ENCODE measurements around the gene PCDH9.

DNA sequence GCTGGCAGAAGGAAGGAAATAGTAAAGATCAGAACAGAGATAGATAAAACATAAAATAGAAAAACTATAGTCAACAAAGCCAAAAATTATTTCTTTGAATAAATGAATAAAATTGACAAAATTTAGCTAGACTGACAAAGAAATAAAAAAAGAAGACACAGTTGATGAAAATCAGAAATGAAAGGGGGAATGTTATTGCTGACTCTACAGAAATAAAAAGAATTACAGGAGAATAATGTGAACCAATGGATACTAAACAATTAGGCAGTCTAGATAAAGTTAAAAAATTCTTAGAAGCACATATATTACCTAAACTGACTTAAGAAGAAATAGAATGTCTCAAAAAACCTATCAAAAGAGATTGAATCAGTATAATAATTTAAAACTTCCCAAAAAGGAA lies 933.8 kb downstream of the PCDH9 start:
- no peak for TF ChIP-seq NFE2L2 (IDR thresholded peaks at IDR 0.05; ENCODE audit: low read length)
- no peak for TF ChIP-seq CHD2 (IDR thresholded peaks at IDR 0.05; ENCODE audit: low read depth, low read length)
- TF ChIP-seq MEIS2 (CRISPR knock-in tag; IDR thresholded peaks at IDR 0.05) = no peak
- TF ChIP-seq GFI1 (CRISPR knock-in tag; IDR thresholded peaks at IDR 0.05; ENCODE audit: borderline replicate concordance) = no peak
- no peak for TF ChIP-seq ZNF331 (CRISPR knock-in tag; IDR thresholded peaks at IDR 0.05)
- TF ChIP-seq SNAPC2 (CRISPR knock-in tag; IDR thresholded peaks at IDR 0.05) = no peak
- TF ChIP-seq, protein P1, sequence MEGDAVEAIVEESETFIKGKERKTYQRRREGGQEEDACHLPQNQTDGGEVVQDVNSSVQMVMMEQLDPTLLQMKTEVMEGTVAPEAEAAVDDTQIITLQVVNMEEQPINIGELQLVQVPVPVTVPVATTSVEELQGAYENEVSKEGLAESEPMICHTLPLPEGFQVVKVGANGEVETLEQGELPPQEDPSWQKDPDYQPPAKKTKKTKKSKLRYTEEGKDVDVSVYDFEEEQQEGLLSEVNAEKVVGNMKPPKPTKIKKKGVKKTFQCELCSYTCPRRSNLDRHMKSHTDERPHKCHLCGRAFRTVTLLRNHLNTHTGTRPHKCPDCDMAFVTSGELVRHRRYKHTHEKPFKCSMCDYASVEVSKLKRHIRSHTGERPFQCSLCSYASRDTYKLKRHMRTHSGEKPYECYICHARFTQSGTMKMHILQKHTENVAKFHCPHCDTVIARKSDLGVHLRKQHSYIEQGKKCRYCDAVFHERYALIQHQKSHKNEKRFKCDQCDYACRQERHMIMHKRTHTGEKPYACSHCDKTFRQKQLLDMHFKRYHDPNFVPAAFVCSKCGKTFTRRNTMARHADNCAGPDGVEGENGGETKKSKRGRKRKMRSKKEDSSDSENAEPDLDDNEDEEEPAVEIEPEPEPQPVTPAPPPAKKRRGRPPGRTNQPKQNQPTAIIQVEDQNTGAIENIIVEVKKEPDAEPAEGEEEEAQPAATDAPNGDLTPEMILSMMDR (CRISPR knock-in tag; IDR thresholded peaks at IDR 0.05) = no peak
- TF ChIP-seq, protein P2, sequence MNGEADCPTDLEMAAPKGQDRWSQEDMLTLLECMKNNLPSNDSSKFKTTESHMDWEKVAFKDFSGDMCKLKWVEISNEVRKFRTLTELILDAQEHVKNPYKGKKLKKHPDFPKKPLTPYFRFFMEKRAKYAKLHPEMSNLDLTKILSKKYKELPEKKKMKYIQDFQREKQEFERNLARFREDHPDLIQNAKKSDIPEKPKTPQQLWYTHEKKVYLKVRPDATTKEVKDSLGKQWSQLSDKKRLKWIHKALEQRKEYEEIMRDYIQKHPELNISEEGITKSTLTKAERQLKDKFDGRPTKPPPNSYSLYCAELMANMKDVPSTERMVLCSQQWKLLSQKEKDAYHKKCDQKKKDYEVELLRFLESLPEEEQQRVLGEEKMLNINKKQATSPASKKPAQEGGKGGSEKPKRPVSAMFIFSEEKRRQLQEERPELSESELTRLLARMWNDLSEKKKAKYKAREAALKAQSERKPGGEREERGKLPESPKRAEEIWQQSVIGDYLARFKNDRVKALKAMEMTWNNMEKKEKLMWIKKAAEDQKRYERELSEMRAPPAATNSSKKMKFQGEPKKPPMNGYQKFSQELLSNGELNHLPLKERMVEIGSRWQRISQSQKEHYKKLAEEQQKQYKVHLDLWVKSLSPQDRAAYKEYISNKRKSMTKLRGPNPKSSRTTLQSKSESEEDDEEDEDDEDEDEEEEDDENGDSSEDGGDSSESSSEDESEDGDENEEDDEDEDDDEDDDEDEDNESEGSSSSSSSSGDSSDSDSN (CRISPR knock-in tag; IDR thresholded peaks at IDR 0.05) = no peak
